ENCODE data around the gene HOXC10. TPM values are rescaled to one million over a fixed set of nuclear protein-coding genes. Genes with fewer than 3 reads are reported as not detected.

The HOXC10 gene
- total and polyA plus RNA-seq, 12 donors, result 0.34 to 4.5 (median 1.5) TPM; not detected in 3

GRCh38 chr12:54022960-54023884 lies 38.3 kb downstream of the HOXC10 start:
- peak overlapping the region in 3 of 5 donors; percentile 31 to 95 (median 75) for H3K27ac ChIP-seq
- H3K27me3 ChIP-seq, result no peaks in the 10 kb centered on the region
- H3K36me3 ChIP-seq (replicated peaks in 1 of 2), result no peaks in the 10 kb centered on the region
- H3K4me1 ChIP-seq (replicated peaks in 1 of 2), result peaks cover 11 to 24% of the 10 kb centered on the region in 2 donors
- 59 to 70% (median 63%) methylated on average over 8 of the region's 8 CpGs for WGBS, 4 donors
- no peak for DNase-seq
- intact Hi-C loops (cut with DNase I), result no loop called here
- no peaks in the 10 kb centered on the region for H3K9me3 ChIP-seq (replicated peaks in 1 of 3)
- TF ChIP-seq POLR2A (IDR thresholded peaks at IDR 0.05) (no peak), CTCF (IDR thresholded peaks at IDR 0.05) (no peak)
- no peak overlapping the region for H3K4me3 ChIP-seq

GRCh38 chr12:54024127-54024526 lies 39.2 kb downstream of the HOXC10 start:
- Histone ChIP-seq H3K36me3 (replicated peaks in 1 of 2) (no peaks in the 10 kb centered on the region), H3K4me1 (replicated peaks in 1 of 2) (peaks cover 17 to 23% of the 10 kb centered on the region in 2 donors), H3K27ac (peak overlapping the region in 3 of 5 donors; percentile 25 to 95 (median 81)), H3K4me3 (peak overlapping the region in 1 of 4 donors; percentile 21), H3K9me3 (replicated peaks in 1 of 3) (no peaks in the 10 kb centered on the region), H3K27me3 (no peaks in the 10 kb centered on the region)
- intact Hi-C loops (cut with DNase I), result no loop called here
- 54 to 59% (median 56%) methylated on average over 16 to 17 of the region's 17 CpGs for WGBS, 4 donors
- TF ChIP-seq CTCF (IDR thresholded peaks at IDR 0.05) (no peak), POLR2A (IDR thresholded peaks at IDR 0.05) (no peak)
- peak in 1 of 7 donors; percentile 62 for DNase-seq

- intact Hi-C loops (cut with DNase I), result no loop called here
These were observed 39.8 kb downstream of the HOXC10 start for GRCh38 chr12:54024581-54025305.

More at GRCh38 chr12:54024581-54025305, 39.8 kb downstream of the HOXC10 start:
- Histone ChIP-seq H3K27me3 (no peaks in the 10 kb centered on the region), H3K27ac (peak overlapping the region in 3 of 5 donors; percentile 19 to 95 (median 81)), H3K4me1 (replicated peaks in 1 of 2) (peaks cover 15 to 25% of the 10 kb centered on the region in 2 donors), H3K9me3 (replicated peaks in 1 of 3) (no peaks in the 10 kb centered on the region), H3K36me3 (replicated peaks in 1 of 2) (no peaks in the 10 kb centered on the region), H3K4me3 (peak overlapping the region in 1 of 4 donors; percentile 13)
- DNase-seq, result peak in 1 of 7 donors; percentile 50
- TF ChIP-seq POLR2A (IDR thresholded peaks at IDR 0.05), result no peak
- TF ChIP-seq CTCF (IDR thresholded peaks at IDR 0.05), result no peak
- WGBS, 4 donors, result 55 to 66% (median 64%) methylated on average over 5 of the region's 5 CpGs

Measured in adrenal gland (tissue), 12 donors.